H1 (cell line): ENCODE results near the gene CDC73. TPM values are rescaled to one million over a fixed set of nuclear protein-coding genes. Genes with fewer than 3 reads are reported as not detected.

Source experiments
- CTCF ChIA-PET: fragments of 300-600 bp; sonication (Branson Sonifier 250); formaldehyde crosslinking; loops from one replicate; lab custom pipeline; 2021; ENCODE audit not compliant: partially characterized antibody; lab: Charles Lee
- POLR2A ChIA-PET: fragments of 300-600 bp; sonication (Branson Sonifier 250); formaldehyde crosslinking; loops from one replicate; lab custom pipeline; 2021; ENCODE audit warnings: inconsistent platforms; ENCODE audit not compliant: partially characterized antibody; lab: Charles Lee
- DNase-seq, 2 experiments: peaks; one replicate each; pipeline versions ENCODE4 v3.0.0 to v3.0.0-alpha.2; 2010 to 2022; ENCODE audit warnings: low spot score in 2 of 2, low read depth in 1 of 2, mixed read lengths in 1 of 2
- FAIRE-seq: peaks from 2 replicates; lab custom pipeline; 2011; peaks lifted over from hg19 to GRCh38; lab: Jason Lieb, UNC
- H2AFZ ChIP-seq: 2 replicates; pipeline ENCODE4 v1.8.1; 2012; ENCODE audit warnings: low read length, inconsistent platforms
- H2AK5ac ChIP-seq: 2 replicates; pipeline ENCODE4 v1.6.1; 2013; ENCODE audit warnings: low read depth, low read length
- H2BK120ac ChIP-seq: replicated peaks from 2 replicates; pipeline ENCODE3; 2013; ENCODE audit warnings: low read depth, low read length, inconsistent platforms
- H2BK12ac ChIP-seq: 2 replicates; pipeline ENCODE4 v1.6.1; 2013; ENCODE audit warnings: low read depth, low read length
- H2BK15ac ChIP-seq: 2 replicates; pipeline ENCODE4 v1.6.1; 2013; ENCODE audit warnings: low read length
- H2BK20ac ChIP-seq: 2 replicates; pipeline ENCODE4 v1.6.1; 2013; ENCODE audit warnings: low read length
- H2BK5ac ChIP-seq: 2 replicates; pipeline ENCODE4 v1.6.1; 2013; ENCODE audit warnings: low read depth, low read length
- H3K14ac ChIP-seq: 2 replicates; pipeline ENCODE4 v1.6.1; 2013; ENCODE audit warnings: inconsistent platforms; ENCODE audit not compliant: insufficient read length
- H3K18ac ChIP-seq: 2 replicates; pipeline ENCODE4 v1.6.1; 2013; ENCODE audit warnings: low read length; ENCODE audit errors: extremely low read depth
- H3K23ac ChIP-seq: 2 replicates; pipeline ENCODE4 v1.6.1; 2013; ENCODE audit warnings: inconsistent platforms; ENCODE audit not compliant: insufficient read length
- H3K23me2 ChIP-seq: 2 replicates; pipeline ENCODE4 v1.6.1; 2013; ENCODE audit warnings: low read depth, low read length
- H3K27ac ChIP-seq: 2 replicates; pipeline ENCODE4 v1.6.1; 2011; ENCODE audit warnings: low read depth, low read length, inconsistent platforms
- H3K27me3 ChIP-seq, 4 experiments: replicated peaks in 1 of 4; 1 replicate in 1 of 4; 2 replicates in 3 of 4; pipeline versions ENCODE4 v1.6.1 to v1.8.1; 2011 to 2013; ENCODE audit warnings: low read length in 3 of 4, mild to moderate bottlenecking in 3 of 4, inconsistent platforms in 2 of 4, mixed read lengths in 2 of 4, moderate library complexity in 1 of 4; ENCODE audit not compliant: control insufficient read depth in 3 of 4, insufficient read depth in 3 of 4; ENCODE audit errors: extremely low read depth in 1 of 4
- H3K36me3 ChIP-seq, 4 experiments: 2 replicates each; pipeline versions ENCODE4 v1.6.1 to v1.8.1; 2011 to 2013; ENCODE audit warnings: mild to moderate bottlenecking in 4 of 4, low read length in 3 of 4, moderate library complexity in 2 of 4, control low read depth in 1 of 4, inconsistent platforms in 1 of 4; ENCODE audit not compliant: insufficient read depth in 4 of 4, control insufficient read depth in 2 of 4
- H3K4ac ChIP-seq: replicated peaks from 2 replicates; pipeline ENCODE3; 2013; ENCODE audit warnings: low read length, low read depth, mixed read lengths, inconsistent platforms; ENCODE audit not compliant: insufficient read length
- H3K4me1 ChIP-seq, 4 experiments: replicated peaks in 1 of 4; 1 replicate in 1 of 4; 2 replicates in 3 of 4; pipeline versions ENCODE4 v1.6.1 to v1.8.1; 2011 to 2013; ENCODE audit warnings: low read length in 3 of 4, inconsistent platforms in 2 of 4, mixed read lengths in 1 of 4; ENCODE audit not compliant: insufficient read depth in 4 of 4, control insufficient read depth in 3 of 4
- H3K4me2 ChIP-seq, 2 experiments: 2 replicates each; pipeline versions ENCODE4 v1.6.1 to v1.8.1; 2011 to 2013; ENCODE audit warnings: low read depth in 2 of 2, low read length in 2 of 2, control low read depth in 1 of 2, inconsistent platforms in 1 of 2, mild to moderate bottlenecking in 1 of 2; ENCODE audit not compliant: insufficient read depth in 1 of 2
- H3K4me3 ChIP-seq, 4 experiments: fragments of 200-600, 300-600 bp in 1 of 4; sonication (generic), shearing (Covaris generic), sonication (Bioruptor Twin) in 1 of 4; 2 replicates each; pipeline versions ENCODE4 v1.5.1 to v1.8.1; 2011 to 2016; ENCODE audit warnings: low read length in 4 of 4, low read depth in 3 of 4, control low read depth in 2 of 4, inconsistent platforms in 2 of 4, mild to moderate bottlenecking in 2 of 4, mixed read lengths in 1 of 4, moderate library complexity in 1 of 4; ENCODE audit not compliant: insufficient read depth in 2 of 4; ENCODE audit errors: extremely low read depth in 1 of 4
- H3K56ac ChIP-seq: replicated peaks from 2 replicates; pipeline ENCODE3; 2013; ENCODE audit warnings: low read depth, mild to moderate bottlenecking, mixed read lengths, low read length, inconsistent platforms; ENCODE audit not compliant: insufficient read length
- H3K79me1 ChIP-seq: 2 replicates; pipeline ENCODE4 v1.6.1; 2013; ENCODE audit warnings: low read depth, low read length, control low read depth
- H3K79me2 ChIP-seq, 2 experiments: 2 replicates each; pipeline versions ENCODE4 v1.6.1 to v1.8.1; 2012 to 2013; ENCODE audit warnings: low read length in 2 of 2, mild to moderate bottlenecking in 2 of 2, inconsistent platforms in 1 of 2; ENCODE audit not compliant: insufficient read depth in 2 of 2, control insufficient read depth in 1 of 2
- H3K9ac ChIP-seq, 4 experiments: replicated peaks in 1 of 4; 1 replicate in 1 of 4; 2 replicates in 3 of 4; pipeline versions ENCODE4 v1.6.1 to v1.8.1; 2011 to 2013; ENCODE audit warnings: low read depth in 3 of 4, low read length in 3 of 4, control low read depth in 2 of 4, mild to moderate bottlenecking in 2 of 4, moderate library complexity in 2 of 4, inconsistent platforms in 1 of 4; ENCODE audit errors: extremely low read depth in 1 of 4
- H3K9me3 ChIP-seq, 2 experiments: 2 replicates each; pipeline versions ENCODE4 v1.6.1 to v1.8.1; 2012 to 2013; ENCODE audit warnings: mild to moderate bottlenecking in 2 of 2, moderate library complexity in 2 of 2, control low read depth in 1 of 2, inconsistent platforms in 1 of 2, low read depth in 1 of 2, low read length in 1 of 2, mixed read lengths in 1 of 2; ENCODE audit not compliant: insufficient read depth in 2 of 2
- H4K20me1 ChIP-seq, 2 experiments: replicated peaks in 1 of 2; 2 replicates each; pipeline versions ENCODE3 to v1.8.1; 2011 to 2013; ENCODE audit warnings: inconsistent platforms in 2 of 2, low read length in 2 of 2, mild to moderate bottlenecking in 1 of 2; ENCODE audit not compliant: insufficient read depth in 2 of 2, control insufficient read depth in 1 of 2
- H4K5ac ChIP-seq: 2 replicates; pipeline ENCODE4 v1.6.1; 2013; ENCODE audit warnings: low read length, low read depth, mixed read lengths, inconsistent platforms; ENCODE audit not compliant: insufficient read length
- H4K8ac ChIP-seq: 2 replicates; pipeline ENCODE4 v1.8.0; 2013; ENCODE audit warnings: mild to moderate bottlenecking, moderate library complexity, low read length, inconsistent platforms; ENCODE audit not compliant: insufficient read depth; ENCODE audit errors: extremely low read depth
- H4K91ac ChIP-seq: replicated peaks from 2 replicates; pipeline ENCODE3; 2013; ENCODE audit warnings: low read length, mixed read lengths, inconsistent platforms; ENCODE audit not compliant: insufficient read length
- CEBPB ChIP-seq: IDR thresholded peaks from 2 replicates; pipeline ENCODE4 v1.6.1; 2012; ENCODE audit warnings: low read depth, low read length
- CHD1 ChIP-seq: IDR thresholded peaks from 2 replicates; pipeline ENCODE4 v1.6.1; 2012; ENCODE audit warnings: low read depth, low read length, improper control_type of control experiment
- CREB1 ChIP-seq: IDR thresholded peaks from 2 replicates; pipeline ENCODE4 v1.6.1; 2012; ENCODE audit warnings: inconsistent platforms
- PHF8 ChIP-seq: fragments of 200-600 bp; sonication (generic); conservative IDR thresholded peaks from 2 replicates; pipeline ENCODE4 v1.7.1; 2012; ENCODE audit warnings: low read depth, mild to moderate bottlenecking, inconsistent platforms, low read length, moderate library complexity
- RNF2 ChIP-seq: fragments of 200-900, 300-1000 bp; sonication (generic); IDR thresholded peaks from 2 replicates; pipeline ENCODE4 v1.7.1; 2016; ENCODE audit warnings: borderline replicate concordance, low read depth, mild to moderate bottlenecking, antibody characterized with exemption, low read length; ENCODE audit not compliant: poor library complexity, severe bottlenecking; ENCODE audit errors: missing control alignments
- SIN3A ChIP-seq, 2 experiments: IDR thresholded peaks in 1 of 2; conservative IDR thresholded peaks in 1 of 2; 2 replicates each; pipeline ENCODE4 v1.6.1; 2011 to 2012; ENCODE audit warnings: low read length in 2 of 2, improper control_type of control experiment in 1 of 2, low read depth in 1 of 2, mild to moderate bottlenecking in 1 of 2
- WGBS, 2 experiments: shearing (Covaris generic) in 1 of 2; methylation state at CpG; one replicate each; pipeline versions ENCODE4 v1.1.6 to v1.1.7; 2013 to 2015; ENCODE audit warnings: low lambda C conversion rate in 2 of 2, mixed read lengths in 2 of 2, inconsistent platforms in 1 of 2, low coverage in 1 of 2, missing lambda C conversion rate in 1 of 2; ENCODE audit not compliant: insufficient replicate concordance in 2 of 2, insufficient coverage in 1 of 2, insufficient read length in 1 of 2; ENCODE audit errors: extremely low coverage in 1 of 2, missing lambda C conversion rate in 1 of 2; 5-methylcytosine and 5-hydroxymethylcytosine counted together
- polyA plus RNA-seq, 7 experiments: library from polyadenylated mRNA; depleted of rRNA in 3 of 7; stranded (reverse) in 5 of 7; unstranded in 2 of 7; fragments of >200 nt in 5 of 7; fragments of 200-250 nt in 2 of 7; gene quantifications; 1 replicate in 5 of 7; 2 replicates in 1 of 7; 4 replicates in 1 of 7; pipeline versions ENCODE4 v1.2.1 to v1.2.3, GENCODE V29; 2011 to 2013; ENCODE audit warnings: missing spikeins in 2 of 7, mixed read lengths in 2 of 7
- total RNA-seq: library from RNA; stranded (reverse); fragmentation: NEBNext Ultra II Directional; extraction: Animal tissue kit (Norgen Biotek cat#: 25700); gene quantifications from 2 replicates; pipeline ENCODE4 v1.2.1, GENCODE V29; 2021

CDC73 gene
- total and polyA plus RNA-seq, 2 of the 8 experiments (the other 6 are each of a cell fraction or from before 2014, with no cell fraction given), result 9.8 to 64.0 TPM

DNA sequence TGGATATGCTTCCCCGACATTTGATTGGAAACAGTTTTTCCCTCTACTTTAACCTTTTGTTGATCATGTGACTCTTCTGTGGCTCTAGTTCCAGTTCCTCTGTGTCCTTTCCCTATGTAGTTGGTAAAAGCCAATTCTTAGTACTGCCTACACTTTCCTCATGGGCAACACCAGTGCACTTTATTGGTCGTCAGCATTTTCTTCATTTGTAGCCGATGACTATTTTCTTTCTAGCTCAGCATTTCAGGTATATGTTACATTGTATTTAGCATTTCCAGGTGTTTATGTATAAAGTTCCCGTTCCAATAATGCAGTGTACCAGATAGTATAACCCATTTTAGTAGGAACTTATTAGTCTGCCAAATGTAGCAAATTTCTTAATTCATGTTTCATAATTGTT is 92.2 kb downstream of the CDC73 start:
- H3K79me2 ChIP-seq, result no peaks in the 10 kb centered on the region

More for the DNA sequence above, 92.2 kb downstream of the CDC73 start:
- Histone ChIP-seq H4K8ac (no peak overlapping the region), H4K20me1 (peaks cover 0 to 3% of the 10 kb centered on the region in 2 experiments), H3K4me1 (peaks cover 2 to 6% (median 4%) of the 10 kb centered on the region in 4 experiments; a peak in 5 of 7 replicates), H3K79me1 (no peaks in the 10 kb centered on the region; the same call in 1 of the 2 replicates), H2BK12ac (no peak overlapping the region), H2BK5ac (no peak overlapping the region), H4K5ac (no peak overlapping the region), H3K56ac (no peak overlapping the region), H3K4me2 (no peak overlapping the region), H3K14ac (no peak overlapping the region), H3K27ac (no peak overlapping the region), H2BK15ac (no peak overlapping the region), H3K9ac (no peak overlapping the region), H3K9me3 (no peaks in the 10 kb centered on the region), H2BK20ac (no peak overlapping the region), H3K27me3 (no peaks in the 10 kb centered on the region), H3K4me3 (no peak overlapping the region), H2AK5ac (no peak overlapping the region), H3K23ac (no peak overlapping the region), H3K18ac (no peak overlapping the region), H3K4ac (no peak overlapping the region), H4K91ac (no peak overlapping the region), H3K23me2 (no peaks in the 10 kb centered on the region), H3K36me3 (peaks cover 0 to 10% (median 1%) of the 10 kb centered on the region in 4 experiments; a peak in 4 of 8 replicates), H2AFZ (no peak overlapping the region), H2BK120ac (no peak overlapping the region)
- POLR2A ChIA-PET, result no interaction called here
- FAIRE-seq (no peak), DNase-seq (no peak)
- WGBS, 2 experiments, result 97% methylated on average over 4 of the region's 4 CpGs; no CpG with 5 or more reads in 1 of the 2 experiments
- TF ChIP-seq CREB1 (no peak), CEBPB (no peak), CHD1 (no peak), RNF2 (no peak), SIN3A (conservative IDR thresholded peaks at IDR 0.05 in 1 of 2, IDR thresholded peaks at IDR 0.05 in 1 of 2; ENCODE audit: low read depth in 1 of 2, low read length in 2 of 2) (no peak), PHF8 (no peak)
- CTCF ChIA-PET, result no interaction called here
